SKM-1 treated with dmso at 0.1 percent for 144 hours (cell line): ENCODE data around the gene TFAP2D.

Source experiments
- DNase-seq: peaks from one replicate; lab custom pipeline; 2025; ENCODE audit not compliant: unreplicated experiment; lab: John Stamatoyannopoulos, UW

Gene TFAP2D

GRCh38 chr6:50818020-50818419 is 104.7 kb downstream of the TFAP2D start:
- no peak for DNase-seq

- no peak for DNase-seq
These were observed 105.3 kb downstream of the TFAP2D start, which contains the start of gene TFAP2B for GRCh38 chr6:50818673-50819072. TSS of gene TFAP2B (plus strand) at chr6:50818871. CDS start at chr6:50818892, 21 bp downstream.

GRCh38 chr6:50819466-50819903 is 106.2 kb downstream of the TFAP2D start:
- DNase-seq, result no peak

GRCh38 chr6:50819904-50820868 is 106.9 kb downstream of the TFAP2D start:
- no peak for DNase-seq

GRCh38 chr6:50820869-50821264 is 107.5 kb downstream of the TFAP2D start:
- no peak for DNase-seq

GRCh38 chr6:50821441-50822077 is 108.2 kb downstream of the TFAP2D start:
- no peak for DNase-seq

GRCh38 chr6:50822078-50822476 is 108.8 kb downstream of the TFAP2D start:
- DNase-seq, result no peak
